IMR-90 (cell line): Measurements from ENCODE around the gene FERMT3.

Source experiments
- CTCF ChIP-seq: conservative IDR thresholded peaks from 2 replicates; pipeline ENCODE4 v1.5.1; 2012; ENCODE audit warnings: mild to moderate bottlenecking, low read depth, low read length, improper control_type of control experiment
- MAFK ChIP-seq: IDR thresholded peaks from 2 replicates; pipeline ENCODE4 v1.6.1; 2012; ENCODE audit warnings: low read depth, low read length, improper control_type of control experiment
- USF2 ChIP-seq: fragments of 150-350 bp; IDR thresholded peaks from 2 replicates; pipeline ENCODE4 v1.6.1; 2017; ENCODE audit warnings: mild to moderate bottlenecking, antibody characterized with exemption, low read length, low read depth

- TF ChIP-seq CTCF: 0 out of 2 replicates have a peak, but pooled peaks have one; percentile 1
- TF ChIP-seq USF2: peak; percentile 51; the same call in 1 of the 2 replicates
- TF ChIP-seq MAFK: no peak
Measured at GRCh38 chr11:64246871-64247728, 40.6 kb downstream of the FERMT3 start, which contains the start of gene PPP1R14B.
